Endodermal cell (in vitro differentiated cells): ENCODE results near the gene LRRK1. TPM values are rescaled to one million over a fixed set of nuclear protein-coding genes. Genes with fewer than 3 reads are reported as not detected.

Experiments used
- DNase-seq: peaks from one replicate; pipeline ENCODE4 v3.0.0-alpha.2; 2017
- H3K27ac ChIP-seq: 2 replicates; pipeline ENCODE4 v1.5.1; 2013; ENCODE audit warnings: mild to moderate bottlenecking, low read depth, low read length, moderate library complexity
- H3K27me3 ChIP-seq: 2 replicates; pipeline ENCODE4 v1.6.1; 2013; ENCODE audit warnings: mild to moderate bottlenecking, low read length, moderate library complexity; ENCODE audit not compliant: insufficient read depth, control insufficient read depth, poor library complexity, severe bottlenecking
- H3K36me3 ChIP-seq: 2 replicates; pipeline ENCODE4 v1.7.0; 2013; ENCODE audit warnings: mild to moderate bottlenecking, low read length, moderate library complexity; ENCODE audit not compliant: control insufficient read depth, insufficient read depth
- H3K4me1 ChIP-seq: one replicate; pipeline ENCODE4 v1.7.0; 2013; ENCODE audit warnings: low read length; ENCODE audit not compliant: control insufficient read depth, insufficient read depth
- H3K4me3 ChIP-seq: 2 replicates; pipeline ENCODE4 v1.5.1; 2013; ENCODE audit warnings: mild to moderate bottlenecking, low read length, moderate library complexity
- H3K9ac ChIP-seq: 2 replicates; pipeline ENCODE4 v1.6.1; 2013; ENCODE audit warnings: mild to moderate bottlenecking, low read length, moderate library complexity; ENCODE audit not compliant: poor library complexity, severe bottlenecking; ENCODE audit errors: extremely low read depth
- H3K9me3 ChIP-seq: 2 replicates; pipeline ENCODE4 v1.6.1; 2013; ENCODE audit warnings: mild to moderate bottlenecking, low read length, moderate library complexity; ENCODE audit not compliant: control insufficient read depth
- H3K27ac Mint-ChIP-seq: 2 replicates; pipeline ENCODE4 v1.8.0; 2020; ENCODE audit warnings: mixed read lengths
- H3K27me3 Mint-ChIP-seq: 2 replicates; pipeline ENCODE4 v1.8.0; 2021; ENCODE audit warnings: mild to moderate bottlenecking, mixed read lengths; ENCODE audit not compliant: insufficient read depth
- H3K36me3 Mint-ChIP-seq: 2 replicates; pipeline ENCODE4 v1.8.0; 2020; ENCODE audit warnings: low read depth, mixed read lengths
- H3K4me1 Mint-ChIP-seq: 2 replicates; pipeline ENCODE4 v1.8.0; 2020; ENCODE audit warnings: mixed read lengths
- H3K4me3 Mint-ChIP-seq: 2 replicates; pipeline ENCODE4 v1.8.0; 2020; ENCODE audit warnings: mild to moderate bottlenecking, moderate library complexity, mixed read lengths
- H3K9me3 Mint-ChIP-seq: 2 replicates; pipeline ENCODE4 v1.8.0; 2020; ENCODE audit warnings: mild to moderate bottlenecking, mixed read lengths
- WGBS, 2 experiments: methylation state at CpG; one replicate each; pipeline versions ENCODE4 v1.1.5 to v1.1.7; 2013; ENCODE audit warnings: missing lambda C conversion rate in 2 of 2, mixed read lengths in 1 of 2; ENCODE audit not compliant: insufficient coverage in 1 of 2, insufficient read length in 1 of 2; 5-methylcytosine and 5-hydroxymethylcytosine counted together
- total RNA-seq, 2 donors: library from RNA; stranded (reverse); fragmentation: NEBNext Ultra II Directional in 1 of 2; extraction: Animal tissue kit (Norgen Biotek cat#: 25700) in 1 of 2; gene quantifications; 2 replicates in 1 of 2; 3 replicates in 1 of 2; pipeline ENCODE4 v1.2.1, GENCODE V29; 2021
- TF ChIP-seq, protein P1 (sequence below): fragments of 200-600 bp; sonication (generic); conservative IDR thresholded peaks from 2 replicates; pipeline ENCODE4 v1.5.0; 2021; ENCODE audit warnings: antibody characterized with exemption, mild to moderate bottlenecking

Gene LRRK1
- total RNA-seq, 2 donors from 2014 or later = 2.7 to 5.1 TPM

DNA sequence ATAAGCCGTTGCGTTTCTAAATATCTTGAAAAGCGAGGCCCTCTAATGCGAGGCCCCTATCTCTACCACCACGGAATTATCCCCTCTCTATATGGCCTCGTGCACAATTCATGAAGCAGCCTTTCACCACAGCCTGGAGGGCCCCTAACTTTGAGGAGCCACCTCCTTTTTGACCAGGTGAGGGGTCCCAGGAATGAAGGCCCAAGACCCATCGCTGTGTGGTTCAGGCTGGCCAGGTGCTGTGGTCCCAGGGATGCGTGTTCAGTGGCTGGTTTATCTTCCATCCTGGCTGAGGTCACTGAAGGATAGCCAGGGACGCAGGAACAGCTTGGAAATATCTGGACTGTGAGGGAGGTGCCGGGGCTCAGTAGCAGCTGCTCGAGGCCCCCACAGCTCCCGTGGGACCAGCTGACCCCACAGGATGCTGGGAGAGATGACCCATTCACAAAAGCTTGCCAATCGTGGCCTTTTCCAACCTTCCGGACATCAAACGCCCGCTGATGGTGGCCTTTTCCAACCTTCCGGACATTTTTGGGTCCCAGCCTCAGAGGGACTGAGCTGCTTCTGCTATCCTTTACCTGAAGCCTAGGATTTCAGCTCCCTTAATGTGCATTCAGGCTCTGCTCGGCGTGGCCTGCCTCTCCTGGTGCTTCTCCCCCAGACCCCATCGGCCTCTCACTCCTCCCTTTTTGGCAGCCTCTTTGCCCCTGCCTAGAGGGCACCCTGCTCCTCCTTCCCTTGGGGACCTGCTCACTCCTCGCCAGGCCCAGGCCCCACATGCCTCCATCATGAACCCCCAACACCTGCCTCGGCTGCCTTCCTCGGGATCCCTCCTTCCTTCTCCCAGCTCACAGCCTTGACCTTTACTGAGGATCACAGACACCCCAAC is 191.8 kb downstream of the LRRK1 start:
- Histone ChIP-seq H3K27ac (no peak overlapping the region), H3K4me3 (no peak overlapping the region), H3K27me3 (no peaks in the 10 kb centered on the region), H3K4me1 (no peaks in the 10 kb centered on the region), H3K36me3 (no peaks in the 10 kb centered on the region), H3K9ac (no peak overlapping the region), H3K9me3 (no peaks in the 10 kb centered on the region)
- Mint-ChIP-seq H3K36me3 (no peaks in the 10 kb centered on the region), H3K4me1 (peaks cover 3% of the 10 kb centered on the region), H3K27ac (no peak overlapping the region), H3K9me3 (peaks cover 6% of the 10 kb centered on the region), H3K27me3 (no peaks in the 10 kb centered on the region), H3K4me3 (no peak overlapping the region)
- DNase-seq = peak; percentile 33
- TF ChIP-seq, protein P1, sequence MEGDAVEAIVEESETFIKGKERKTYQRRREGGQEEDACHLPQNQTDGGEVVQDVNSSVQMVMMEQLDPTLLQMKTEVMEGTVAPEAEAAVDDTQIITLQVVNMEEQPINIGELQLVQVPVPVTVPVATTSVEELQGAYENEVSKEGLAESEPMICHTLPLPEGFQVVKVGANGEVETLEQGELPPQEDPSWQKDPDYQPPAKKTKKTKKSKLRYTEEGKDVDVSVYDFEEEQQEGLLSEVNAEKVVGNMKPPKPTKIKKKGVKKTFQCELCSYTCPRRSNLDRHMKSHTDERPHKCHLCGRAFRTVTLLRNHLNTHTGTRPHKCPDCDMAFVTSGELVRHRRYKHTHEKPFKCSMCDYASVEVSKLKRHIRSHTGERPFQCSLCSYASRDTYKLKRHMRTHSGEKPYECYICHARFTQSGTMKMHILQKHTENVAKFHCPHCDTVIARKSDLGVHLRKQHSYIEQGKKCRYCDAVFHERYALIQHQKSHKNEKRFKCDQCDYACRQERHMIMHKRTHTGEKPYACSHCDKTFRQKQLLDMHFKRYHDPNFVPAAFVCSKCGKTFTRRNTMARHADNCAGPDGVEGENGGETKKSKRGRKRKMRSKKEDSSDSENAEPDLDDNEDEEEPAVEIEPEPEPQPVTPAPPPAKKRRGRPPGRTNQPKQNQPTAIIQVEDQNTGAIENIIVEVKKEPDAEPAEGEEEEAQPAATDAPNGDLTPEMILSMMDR = no peak
- WGBS, 2 experiments = 88 to 96% methylated on average over 19 to 22 of the region's 23 CpGs

GRCh38 chr15:101111570-101112262 is 192.6 kb downstream of the LRRK1 start:
- Histone ChIP-seq H3K4me1 (no peaks in the 10 kb centered on the region), H3K9ac (no peak overlapping the region), H3K36me3 (no peaks in the 10 kb centered on the region), H3K4me3 (no peak overlapping the region), H3K27me3 (no peaks in the 10 kb centered on the region), H3K27ac (no peak overlapping the region), H3K9me3 (no peaks in the 10 kb centered on the region)
- TF ChIP-seq, protein P1 = no peak
- WGBS, 2 experiments = 93 to 99% methylated on average over 12 to 16 of the region's 16 CpGs
- peak; percentile 36 for DNase-seq
- H3K9me3 Mint-ChIP-seq = peaks cover 6% of the 10 kb centered on the region
- peaks cover 3% of the 10 kb centered on the region for H3K4me1 Mint-ChIP-seq
- no peak overlapping the region for H3K4me3 Mint-ChIP-seq
- no peaks in the 10 kb centered on the region for H3K36me3 Mint-ChIP-seq
- no peak overlapping the region for H3K27ac Mint-ChIP-seq
- H3K27me3 Mint-ChIP-seq = no peaks in the 10 kb centered on the region

DNA sequence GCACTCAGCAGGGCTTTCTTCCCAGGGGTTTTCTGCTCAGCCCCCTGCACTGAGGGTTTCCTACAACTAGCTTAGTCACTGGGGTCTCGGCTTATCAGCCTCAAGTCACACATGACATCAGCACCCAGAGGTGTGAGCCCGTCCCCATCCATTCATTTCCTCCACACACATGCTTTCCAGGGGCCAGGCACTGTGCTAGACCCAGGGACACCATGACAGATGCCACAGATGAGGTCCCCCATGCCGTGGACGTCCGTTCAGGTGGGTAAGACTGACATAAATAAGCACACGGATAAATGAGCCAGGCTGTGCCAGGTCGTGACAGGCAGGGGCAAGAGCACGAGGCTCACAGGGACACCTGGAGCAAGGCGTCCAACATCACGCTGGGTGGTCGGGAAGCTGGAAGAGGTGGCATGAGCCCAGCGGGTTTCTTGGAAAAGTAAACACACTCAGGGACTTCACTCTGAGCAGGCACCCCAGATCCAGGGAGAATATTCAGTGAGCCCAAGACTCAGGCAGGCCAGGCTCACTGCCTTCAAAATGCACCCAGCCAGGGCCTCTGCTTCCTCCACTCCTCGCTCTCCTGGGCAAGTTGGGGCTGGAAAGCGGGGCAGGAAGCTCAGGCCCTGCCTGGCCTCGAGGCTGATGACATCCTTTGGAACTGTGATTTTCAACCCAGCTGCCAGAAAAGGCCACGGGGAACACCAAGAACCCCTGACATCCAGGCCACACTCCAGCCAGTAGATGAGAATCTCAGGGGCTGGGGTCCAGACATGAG is 193.4 kb downstream of the LRRK1 start:
- Mint-ChIP-seq H3K9me3 (peaks cover 3% of the 10 kb centered on the region), H3K4me3 (no peak overlapping the region), H3K36me3 (no peaks in the 10 kb centered on the region), H3K27me3 (no peaks in the 10 kb centered on the region), H3K27ac (peak overlapping the region; percentile 56), H3K4me1 (peaks cover 3% of the 10 kb centered on the region)
- Histone ChIP-seq H3K27me3 (no peaks in the 10 kb centered on the region), H3K4me3 (no peak overlapping the region), H3K9ac (no peak overlapping the region), H3K4me1 (no peaks in the 10 kb centered on the region), H3K9me3 (no peaks in the 10 kb centered on the region), H3K36me3 (no peaks in the 10 kb centered on the region), H3K27ac (no peak overlapping the region)
- TF ChIP-seq, protein P1 = no peak
- WGBS, 2 experiments = 90 to 97% methylated on average over 14 to 16 of the region's 16 CpGs
- peak; percentile 45 for DNase-seq
